GM12875 (cell line): ENCODE results near the gene ACSL6.

ENCODE experiments used
- H3K4me3 ChIP-seq: one replicate; pipeline ENCODE4 v1.5.1; 2011; ENCODE audit warnings: low read depth, low read length, control low read depth
- CTCF ChIP-seq: IDR thresholded peaks from 2 replicates; pipeline ENCODE4 v1.5.1; 2011; ENCODE audit warnings: low read depth, mild to moderate bottlenecking, control low read depth, inconsistent platforms, low read length, moderate library complexity, borderline replicate concordance; ENCODE audit not compliant: insufficient read depth

ACSL6 gene

GRCh38 chr5:131987251-131987650 is 24.2 kb downstream of the ACSL6 start:
- H3K4me3 ChIP-seq, result no peak overlapping the region

GRCh38 chr5:131986161-131986912 is 25.1 kb downstream of the ACSL6 start:
- TF ChIP-seq CTCF, result no peak
- no peak overlapping the region for H3K4me3 ChIP-seq

More at GRCh38 chr5:131987251-131987650, 24.2 kb downstream of the ACSL6 start:
- TF ChIP-seq CTCF, result no peak

- no peak overlapping the region for H3K4me3 ChIP-seq
- no peak for TF ChIP-seq CTCF
These were observed 26.3 kb downstream of the ACSL6 start for GRCh38 chr5:131984956-131985665.

GRCh38 chr5:131983244-131983771 is 28.1 kb downstream of the ACSL6 start:
- no peak overlapping the region for H3K4me3 ChIP-seq
- no peak for TF ChIP-seq CTCF

- TF ChIP-seq CTCF, result no peak
- H3K4me3 ChIP-seq, result no peak overlapping the region
These were observed 29.9 kb downstream of the ACSL6 start for GRCh38 chr5:131981516-131981915.

GRCh38 chr5:131980696-131981095 is 30.8 kb downstream of the ACSL6 start:
- H3K4me3 ChIP-seq, result no peak overlapping the region
- TF ChIP-seq CTCF, result no peak
